ENCODE results near the gene TDRD9.

- TF ChIP-seq CTCF (IDR thresholded peaks at IDR 0.05; ENCODE audit: low read depth, low read length) (no peak), POLR2A (IDR thresholded peaks at IDR 0.05; ENCODE audit: extremely low read depth, insufficient read length) (no peak), MAX (IDR thresholded peaks at IDR 0.05; ENCODE audit: low read depth, low read length) (no peak), MYC (IDR thresholded peaks at IDR 0.05; ENCODE audit: low read depth, low read length) (no peak)
These were observed 46.3 kb downstream of the TDRD9 start for GRCh38 chr14:103974575-103974974.
